Ovary (tissue), 9 donors: ENCODE measurements around the gene KCNK5. TPM values are rescaled to one million over a fixed set of nuclear protein-coding genes. Genes with fewer than 3 reads are reported as not detected.

ENCODE experiments used
- DNase-seq, 5 donors: peaks; one replicate each; pipeline ENCODE4 v3.0.0-alpha.2; 2019 to 2020
- H3K27ac ChIP-seq, 2 donors: fragments of 200-600 bp; one replicate each; pipeline versions ENCODE4 v1.5.1 to v1.8.0; 2019 to 2022
- H3K27me3 ChIP-seq: fragments of 200-600 bp; one replicate; pipeline ENCODE4 v1.8.0; 2022
- H3K36me3 ChIP-seq: fragments of 200-600 bp; sonication (generic); one replicate; pipeline ENCODE4 v1.5.1; 2019
- H3K4me1 ChIP-seq: one replicate; pipeline ENCODE4 v1.8.1; 2013; ENCODE audit warnings: mild to moderate bottlenecking, moderate library complexity; ENCODE audit not compliant: insufficient read depth
- H3K4me3 ChIP-seq: fragments of 200-600 bp; sonication (generic); one replicate; pipeline ENCODE4 v1.5.1; 2017
- H3K9me3 ChIP-seq, 2 donors: fragments of 200-600 bp in 1 of 2; sonication (generic) in 1 of 2; one replicate each; pipeline versions ENCODE4 v1.5.1 to v1.8.1; 2013 to 2019; ENCODE audit warnings: mild to moderate bottlenecking in 1 of 2, moderate library complexity in 1 of 2
- CTCF ChIP-seq, 3 donors: fragments of 450-650 bp in 2 of 3; fragments of 200-600 bp in 1 of 3; IDR thresholded peaks; one replicate each; pipeline versions ENCODE4 v1.5.1 to v1.8.0; 2016 to 2022; ENCODE audit warnings: antibody characterized with exemption in 3 of 3, mild to moderate bottlenecking in 1 of 3
- EP300 ChIP-seq: sonication (generic); formaldehyde crosslinking; IDR thresholded peaks from one replicate; pipeline ENCODE4 v1.6.1; 2017; ENCODE audit warnings: antibody characterized with exemption
- POLR2A ChIP-seq: fragments of 450-650 bp; IDR thresholded peaks from one replicate; pipeline ENCODE4 v1.6.1; 2017; ENCODE audit warnings: antibody characterized with exemption, mild to moderate bottlenecking, moderate library complexity
- WGBS, 3 donors: extraction: QIAGEN DNeasy Blood & Tissue Kit in 1 of 3; methylation state at CpG; one replicate each; pipeline versions ENCODE4 v1.1.5 to v1.1.7; 2013 to 2017; 5-methylcytosine and 5-hydroxymethylcytosine counted together
- intact Hi-C, 4 donors: fragments of 100-400 bp; cut with DNase I; formaldehyde crosslinking; loops; one replicate each; pipeline versions ENCODE4 v1.11.0 to v1.15.1; 2022 to 2023
- polyA plus RNA-seq, 2 donors: library from polyadenylated mRNA; stranded (reverse); fragments of 200-250 nt in 1 of 2; fragments of 350-450 nt in 1 of 2; fragmentation: Illumina TruSeq in 1 of 2; extraction: RNeasy Lipid Tissue Mini Kit (QIAGEN cat#74804) in 1 of 2; gene quantifications; one replicate each; pipeline ENCODE4 v1.2.3, GENCODE V29; 2013 to 2014
- total RNA-seq, 7 donors: library from RNA; depleted of rRNA in 2 of 7; stranded (reverse); fragments of >200 nt in 2 of 7; fragmentation: NEBNext Ultra II Directional in 3 of 7; extraction: Animal tissue kit (Norgen Biotek cat#: 25700) in 3 of 7; gene quantifications; one replicate each; pipeline versions ENCODE4 v1.1.0 to v1.2.4, GENCODE V29; 2016 to 2023
- donor health status: DM: no; HTN: no; CAD: no; lungs with moderate emphysema.
- donor health status: DM: no; HTN: no; CAD: no.
- donor health status: Bipolar disorder and iron deficiency.
- donor health status: DM: yes; HTN: yes; CAD: no.
- donor health status: DM: no; HTN: no; CAD: no.
- donor health status: DM: yes; HTN: yes; CAD: no.

The KCNK5 gene
- total and polyA plus RNA-seq, 9 donors, result 1.9 to 15.2 (median 7.9) TPM

- WGBS, 3 donors, result 86 to 93% (median 92%) methylated on average over 1 of the region's 1 CpG
- no peak for TF ChIP-seq POLR2A
- no peak for TF ChIP-seq CTCF (IDR thresholded peaks at IDR 0.05)
- TF ChIP-seq EP300, result no peak
These were observed 52.1 kb downstream of the KCNK5 start for GRCh38 chr6:39177130-39177529.

GRCh38 chr6:39173270-39173669 is 56.0 kb downstream of the KCNK5 start:
- Histone ChIP-seq H3K9me3 (no peaks in the 10 kb centered on the region), H3K27ac (no peak overlapping the region), H3K27me3 (no peaks in the 10 kb centered on the region), H3K36me3 (no peaks in the 10 kb centered on the region), H3K4me1 (no peaks in the 10 kb centered on the region), H3K4me3 (no peak overlapping the region)
- TF ChIP-seq CTCF (IDR thresholded peaks at IDR 0.05), result no peak
- TF ChIP-seq POLR2A, result no peak
- no peak for TF ChIP-seq EP300
- WGBS, 3 donors, result 83 to 84% (median 84%) methylated on average over 6 of the region's 6 CpGs
- intact Hi-C loops, result no loop called here
- no peak for DNase-seq

More at GRCh38 chr6:39177130-39177529, 52.1 kb downstream of the KCNK5 start:
- intact Hi-C loops, result no loop called here
- no peaks in the 10 kb centered on the region for H3K4me1 ChIP-seq
- H3K27ac ChIP-seq, result no peak overlapping the region
- H3K4me3 ChIP-seq, result no peak overlapping the region
- H3K9me3 ChIP-seq, result no peaks in the 10 kb centered on the region
- no peaks in the 10 kb centered on the region for H3K36me3 ChIP-seq
- DNase-seq, result no peak
- H3K27me3 ChIP-seq, result no peaks in the 10 kb centered on the region

- Histone ChIP-seq H3K27ac (no peak overlapping the region), H3K4me3 (no peak overlapping the region), H3K9me3 (no peaks in the 10 kb centered on the region), H3K27me3 (no peaks in the 10 kb centered on the region), H3K4me1 (no peaks in the 10 kb centered on the region), H3K36me3 (no peaks in the 10 kb centered on the region)
- WGBS, 3 donors, result 67 to 74% (median 72%) methylated on average over 5 of the region's 5 CpGs
- DNase-seq, result no peak
- intact Hi-C loops, result no loop called here
- TF ChIP-seq POLR2A (no peak), CTCF (IDR thresholded peaks at IDR 0.05) (no peak), EP300 (no peak)
These were observed 56.9 kb downstream of the KCNK5 start for GRCh38 chr6:39172377-39172757.

GRCh38 chr6:39171489-39172376 is 57.5 kb downstream of the KCNK5 start:
- 77 to 88% (median 77%) methylated on average over 4 of the region's 4 CpGs for WGBS, 3 donors
- Histone ChIP-seq H3K27ac (no peak overlapping the region), H3K4me1 (no peaks in the 10 kb centered on the region), H3K9me3 (no peaks in the 10 kb centered on the region), H3K4me3 (no peak overlapping the region), H3K27me3 (no peaks in the 10 kb centered on the region), H3K36me3 (no peaks in the 10 kb centered on the region)
- intact Hi-C loops, result no loop called here
- DNase-seq, result no peak
- TF ChIP-seq EP300 (no peak), CTCF (IDR thresholded peaks at IDR 0.05) (no peak), POLR2A (no peak)
